Stimulated activated CD8-positive, alpha-beta memory T cell treated with anti-CD3 and anti-CD28 coated beads, Interleukin-2, amount 100 ng/mL, for 1 hour (primary cell): ENCODE data around the gene HPD.

Source experiments
- DNase-seq, 2 donors: peaks; one replicate each; pipeline ENCODE4 v3.0.0-alpha.2; 2020; ENCODE audit warnings: low read depth in 2 of 2

HPD gene

GRCh38 chr12:121828826-121829225 is 29.8 kb downstream of the HPD start:
- no peak for DNase-seq

GRCh38 chr12:121828306-121828705 is 30.4 kb downstream of the HPD start:
- no peak for DNase-seq

GRCh38 chr12:121827351-121828099 is 31.1 kb downstream of the HPD start:
- DNase-seq, result no peak

DNA sequence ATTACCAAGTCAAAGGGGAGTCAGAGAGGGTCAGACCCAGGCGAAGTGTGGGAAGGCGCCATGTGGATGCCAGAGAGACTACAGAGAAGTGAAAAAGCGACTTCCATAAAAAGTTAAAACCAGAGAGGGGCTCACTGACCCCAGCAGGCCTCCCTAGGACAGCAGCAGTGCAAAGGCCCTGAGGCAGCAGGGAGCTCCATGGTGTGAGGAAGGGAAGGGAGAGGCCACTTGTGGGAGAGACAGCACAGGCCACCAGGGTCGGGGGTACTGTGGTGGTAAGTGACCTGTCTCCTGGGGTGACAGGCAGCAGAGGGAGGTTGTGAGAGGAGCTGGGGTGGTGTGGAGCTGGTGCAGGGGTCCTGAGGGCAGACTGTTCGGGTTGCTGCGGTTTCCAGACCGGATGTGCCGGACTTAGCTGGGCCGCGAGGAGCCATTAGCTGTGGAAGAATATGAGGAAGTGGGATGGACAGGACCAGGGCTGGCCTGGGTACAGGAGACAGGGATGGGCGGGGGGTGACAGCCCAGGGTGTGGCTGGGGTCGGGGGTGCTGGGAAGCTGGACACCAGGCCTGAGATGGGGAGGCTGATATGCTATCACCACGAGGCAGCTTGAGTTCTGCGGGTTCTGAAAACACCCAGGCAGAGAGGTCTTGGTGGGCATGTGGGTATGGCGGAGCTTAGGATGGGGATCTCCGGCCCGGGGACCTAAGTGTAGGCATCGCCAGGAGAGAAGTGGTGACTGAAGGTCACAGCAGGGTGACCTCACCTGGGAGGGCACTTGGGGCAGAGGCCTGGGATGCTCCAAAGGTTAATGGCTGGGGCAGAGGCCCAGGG is 32.1 kb downstream of the HPD start:
- no peak for DNase-seq

GRCh38 chr12:121825041-121825523 is 33.6 kb downstream of the HPD start:
- DNase-seq, result no peak

DNA sequence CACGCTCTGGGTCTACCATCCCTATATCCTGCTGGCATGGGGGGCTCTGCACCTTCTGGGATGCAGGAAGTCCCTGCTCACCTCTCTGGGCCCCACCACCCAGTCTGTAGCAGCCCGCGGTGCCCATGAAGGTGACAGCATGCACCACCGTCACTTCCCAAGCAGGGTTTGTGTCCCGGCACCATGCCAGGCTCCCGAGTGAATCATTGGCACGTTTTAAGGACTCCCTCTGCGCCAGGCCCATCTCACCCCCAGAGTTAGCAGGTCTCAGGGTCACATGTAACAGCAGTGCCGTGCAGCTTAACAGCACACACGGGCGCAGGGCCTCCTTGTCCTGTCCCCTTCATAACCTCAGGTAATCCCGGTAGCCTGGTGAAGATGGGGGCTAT is 34.9 kb downstream of the HPD start:
- DNase-seq, result no peak

DNA sequence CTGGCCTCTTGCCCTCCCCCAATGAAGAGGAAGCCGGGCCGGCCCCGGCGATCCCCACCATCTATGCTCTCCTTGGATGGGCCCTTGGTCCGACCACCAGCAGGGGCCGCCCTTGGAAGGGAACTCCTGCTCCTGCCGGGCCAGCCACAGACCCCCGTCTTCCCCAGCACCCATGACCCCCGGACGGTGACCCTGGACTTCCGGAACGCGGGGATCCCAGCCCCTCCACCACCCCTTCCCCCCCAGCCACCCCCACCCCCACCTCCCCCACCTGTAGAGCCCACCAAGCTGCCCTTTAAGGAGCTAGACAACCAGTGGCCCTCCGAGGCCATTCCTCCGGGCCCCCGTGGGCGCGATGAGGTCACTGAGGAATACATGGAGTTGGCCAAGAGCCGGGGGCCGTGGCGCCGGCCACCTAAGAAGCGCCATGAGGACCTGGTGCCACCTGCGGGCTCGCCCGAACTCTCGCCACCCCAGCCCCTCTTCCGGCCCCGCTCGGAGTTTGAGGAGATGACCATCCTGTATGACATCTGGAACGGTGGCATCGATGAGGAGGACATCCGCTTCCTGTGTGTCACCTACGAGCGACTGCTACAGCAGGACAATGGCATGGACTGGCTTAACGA is 35.4 kb downstream of the HPD start:
- no peak for DNase-seq

- no peak for DNase-seq
Measured at GRCh38 chr12:121822393-121823100, 36.1 kb downstream of the HPD start.

DNA sequence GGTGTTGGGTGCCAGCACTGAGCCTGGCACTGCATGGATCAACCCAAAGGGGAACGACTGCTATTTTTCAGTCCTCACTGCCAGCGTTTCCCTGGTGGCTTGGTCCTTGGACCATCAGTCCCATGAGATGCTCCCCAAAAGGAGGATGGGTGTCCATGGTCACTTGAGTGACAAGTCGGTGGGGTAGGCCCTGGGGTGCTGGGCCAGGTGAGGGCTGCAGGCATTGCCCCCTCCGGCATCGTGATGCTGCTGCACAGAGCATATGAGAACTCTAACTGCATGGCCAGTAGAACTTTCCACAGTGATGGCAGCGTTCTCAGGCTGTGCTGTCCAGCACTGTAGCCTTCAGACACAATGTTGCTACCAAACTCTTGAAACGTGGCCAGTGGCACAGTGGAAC is 38.6 kb downstream of the HPD start:
- no peak for DNase-seq

- no peak for DNase-seq
Measured at GRCh38 chr12:121819212-121819949, 39.3 kb downstream of the HPD start.

DNA sequence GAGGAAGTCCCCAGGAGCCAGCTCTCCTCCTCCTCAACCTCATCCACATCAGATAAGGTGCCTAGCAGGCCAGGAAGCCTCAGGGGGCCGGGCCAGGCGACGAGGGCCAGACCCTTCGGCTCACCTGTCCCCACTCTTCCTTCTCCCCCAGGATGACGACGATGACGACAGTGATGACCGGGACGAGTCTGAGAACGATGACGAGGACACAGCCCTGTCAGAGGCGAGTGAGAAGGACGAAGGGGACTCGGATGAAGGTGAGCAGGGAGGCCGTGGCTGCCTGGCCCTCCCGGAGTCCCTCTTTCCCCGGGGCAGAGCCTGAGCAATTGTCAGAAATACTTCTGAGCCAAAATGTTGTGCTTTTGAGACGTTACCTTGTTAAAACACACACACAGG is 41.0 kb downstream of the HPD start:
- no peak for DNase-seq

- no peak for DNase-seq
Measured at GRCh38 chr12:121816925-121817647, 41.6 kb downstream of the HPD start.

DNA sequence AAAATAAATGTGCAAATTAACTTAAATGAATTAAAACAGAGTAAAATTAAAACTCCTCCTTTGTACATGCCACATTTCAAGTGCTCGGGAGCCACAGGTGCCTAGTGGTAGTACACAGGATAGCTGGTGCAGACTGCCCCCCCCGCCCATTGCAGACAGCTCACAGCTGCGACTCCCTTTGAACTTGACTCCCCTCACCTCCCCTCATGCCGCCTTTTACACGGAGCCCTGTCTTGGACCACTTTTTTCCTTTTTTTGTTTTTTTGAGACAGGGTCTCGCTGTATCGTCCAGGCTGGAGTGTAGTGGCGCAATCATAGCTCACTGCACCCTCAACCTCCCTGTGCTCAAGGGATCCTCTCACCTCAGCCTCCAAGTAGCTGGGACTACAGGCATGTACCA is 43.4 kb downstream of the HPD start:
- no peak for DNase-seq

GRCh38 chr12:121814429-121815119 is 44.1 kb downstream of the HPD start:
- DNase-seq, result no peak

DNA sequence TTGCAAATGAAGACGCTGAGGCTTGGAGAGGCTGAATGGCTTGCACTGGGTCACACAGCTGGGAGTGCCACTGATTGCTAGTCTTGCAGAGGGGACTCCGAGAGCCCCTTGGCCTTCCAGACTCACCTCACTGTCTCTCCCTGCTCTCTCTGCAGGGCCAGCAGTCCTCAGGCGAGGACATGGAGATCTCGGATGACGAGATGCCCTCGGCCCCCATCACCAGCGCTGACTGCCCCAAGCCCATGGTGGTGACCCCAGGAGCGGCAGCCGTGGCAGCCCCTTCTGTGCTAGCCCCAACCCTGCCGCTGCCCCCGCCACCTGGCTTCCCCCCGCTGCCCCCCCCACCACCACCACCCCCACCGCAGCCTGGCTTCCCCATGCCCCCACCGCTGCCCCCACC is 44.7 kb downstream of the HPD start:
- DNase-seq, result no peak

DNA sequence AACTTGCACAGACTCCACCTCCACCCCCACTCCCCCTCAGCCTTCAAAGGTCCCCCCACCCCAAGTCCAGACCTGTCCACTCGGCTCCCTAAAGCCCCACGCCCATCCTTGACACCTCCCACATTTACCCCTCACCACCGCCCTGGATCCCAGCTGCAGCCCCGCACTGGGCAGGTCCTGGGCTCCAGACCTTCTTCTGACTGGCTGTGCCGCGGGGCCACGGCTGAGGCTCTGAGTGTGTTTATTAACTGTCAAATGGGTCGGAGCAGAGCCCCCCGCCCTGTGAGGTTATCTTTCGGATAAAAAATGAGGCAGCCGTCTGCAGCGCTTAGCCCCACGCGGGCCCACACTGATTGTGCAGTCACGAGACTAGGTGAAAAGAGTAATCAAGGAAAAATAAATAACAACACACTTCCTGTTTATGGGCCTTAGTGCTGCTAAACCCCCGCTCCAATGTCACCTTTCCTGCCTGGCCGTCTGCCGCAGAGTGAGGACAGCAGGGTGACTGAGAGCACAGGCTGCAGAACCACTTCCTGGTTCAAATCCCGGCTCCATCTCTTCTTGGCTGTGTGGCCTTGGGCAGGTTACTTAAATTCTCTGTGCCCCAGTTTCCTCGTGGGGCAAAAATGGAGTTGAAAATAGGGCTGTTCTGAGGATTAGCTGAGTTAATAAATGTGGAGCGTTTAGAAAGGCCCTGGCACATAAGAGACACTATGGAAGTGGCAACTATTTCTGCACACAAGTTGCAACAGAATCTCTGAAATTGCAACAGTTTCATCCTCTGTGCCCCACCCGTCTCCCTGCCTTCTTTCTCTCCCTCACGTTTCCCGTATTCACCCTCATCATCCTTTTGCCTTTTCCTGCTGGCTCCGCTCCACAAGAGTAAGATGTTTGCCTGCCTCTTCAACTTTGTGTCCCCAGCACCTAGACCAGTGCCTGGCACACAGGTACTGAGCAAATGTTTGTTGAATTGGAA is 45.5 kb downstream of the HPD start:
- DNase-seq, result no peak

GRCh38 chr12:121812320-121812871 is 46.3 kb downstream of the HPD start:
- DNase-seq, result no peak
